Liver (tissue), 9 donors: ENCODE data around the gene TEKTIP1. TPM values are rescaled to one million over a fixed set of nuclear protein-coding genes. Genes with fewer than 3 reads are reported as not detected.

Experiments used
- DNase-seq: peaks from one replicate; pipeline ENCODE4 v3.0.0-alpha.2; 2017; ENCODE audit warnings: low spot score
- H3K27ac ChIP-seq, 2 donors: one replicate each; pipeline ENCODE4 v1.7.0; 2013; ENCODE audit warnings: inconsistent platforms in 2 of 2, low read length in 2 of 2, control low read depth in 1 of 2, low read depth in 1 of 2, mild to moderate bottlenecking in 1 of 2
- H3K27me3 ChIP-seq, 4 donors: one replicate each; pipeline versions ENCODE4 v1.6.1 to v1.7.0; 2013; ENCODE audit warnings: low read length in 3 of 4, inconsistent platforms in 1 of 4, mild to moderate bottlenecking in 1 of 4, moderate library complexity in 1 of 4; ENCODE audit not compliant: control insufficient read depth in 4 of 4, insufficient read depth in 4 of 4
- H3K36me3 ChIP-seq, 4 donors: one replicate each; pipeline versions ENCODE4 v1.6.1 to v1.7.0; 2013; ENCODE audit warnings: low read length in 3 of 4, mild to moderate bottlenecking in 3 of 4, low read depth in 1 of 4, moderate library complexity in 1 of 4; ENCODE audit not compliant: control insufficient read depth in 4 of 4, insufficient read depth in 3 of 4
- H3K4me1 ChIP-seq, 4 donors: one replicate each; pipeline versions ENCODE4 v1.6.1 to v1.7.0; 2013; ENCODE audit warnings: low read length in 3 of 4, mild to moderate bottlenecking in 3 of 4, moderate library complexity in 1 of 4; ENCODE audit not compliant: control insufficient read depth in 4 of 4, insufficient read depth in 4 of 4
- H3K4me3 ChIP-seq, 3 donors: one replicate each; pipeline versions ENCODE4 v1.6.1 to v1.7.0; 2013; ENCODE audit warnings: low read length in 3 of 3, control low read depth in 1 of 3, low read depth in 1 of 3, mild to moderate bottlenecking in 1 of 3
- H3K9ac ChIP-seq, 2 donors: one replicate each; pipeline ENCODE4 v1.7.0; 2013; ENCODE audit warnings: low read length in 2 of 2, mild to moderate bottlenecking in 2 of 2, moderate library complexity in 2 of 2, control low read depth in 1 of 2, low read depth in 1 of 2
- H3K9me3 ChIP-seq, 4 donors: one replicate each; pipeline versions ENCODE4 v1.6.1 to v1.7.0; 2013; ENCODE audit warnings: low read length in 3 of 4; ENCODE audit not compliant: control insufficient read depth in 4 of 4
- ATF3 ChIP-seq: IDR thresholded peaks from 2 replicates; pipeline ENCODE4 v1.6.1; 2016; ENCODE audit warnings: antibody characterized with exemption
- CTCF ChIP-seq: fragments of 150-350 bp; IDR thresholded peaks from 2 replicates; pipeline ENCODE4 v1.5.1; 2017; ENCODE audit warnings: improper control_type of control experiment, low read depth, low read length; ENCODE audit not compliant: missing input control
- EGR1 ChIP-seq, 2 donors: IDR thresholded peaks; 2 replicates each; pipeline ENCODE4 v1.6.1; 2016 to 2018; ENCODE audit warnings: antibody characterized with exemption in 2 of 2, low read depth in 2 of 2
- FOXA1 ChIP-seq: IDR thresholded peaks from 2 replicates; pipeline ENCODE4 v1.6.1; 2016; ENCODE audit warnings: antibody characterized with exemption
- FOXA2 ChIP-seq: IDR thresholded peaks from 2 replicates; pipeline ENCODE4 v1.6.1; 2016; ENCODE audit warnings: antibody characterized with exemption
- GABPA ChIP-seq, 2 donors: IDR thresholded peaks in 1 of 2; conservative IDR thresholded peaks in 1 of 2; 2 replicates each; pipeline ENCODE4 v1.6.1; 2016; ENCODE audit warnings: antibody characterized with exemption in 2 of 2, mild to moderate bottlenecking in 1 of 2, moderate library complexity in 1 of 2
- HNF4A ChIP-seq, 2 donors: conservative IDR thresholded peaks; 2 replicates each; pipeline ENCODE4 v1.6.1; 2016; ENCODE audit warnings: antibody characterized with exemption in 2 of 2, mild to moderate bottlenecking in 2 of 2
- HNF4G ChIP-seq: IDR thresholded peaks from 2 replicates; pipeline ENCODE4 v1.6.1; 2016; ENCODE audit warnings: antibody characterized with exemption
- JUND ChIP-seq, 2 donors: IDR thresholded peaks; 2 replicates each; pipeline ENCODE4 v1.6.1; 2016; ENCODE audit warnings: antibody characterized with exemption in 2 of 2
- MAX ChIP-seq: IDR thresholded peaks from 2 replicates; pipeline ENCODE4 v1.6.1; 2016; ENCODE audit warnings: antibody characterized with exemption
- NR2F2 ChIP-seq: IDR thresholded peaks from 2 replicates; pipeline ENCODE4 v1.6.1; 2016; ENCODE audit warnings: antibody characterized with exemption
- RAD21 ChIP-seq, 2 donors: IDR thresholded peaks; 2 replicates each; pipeline ENCODE4 v1.6.1; 2016; ENCODE audit warnings: antibody characterized with exemption in 2 of 2, mild to moderate bottlenecking in 2 of 2
- REST ChIP-seq: IDR thresholded peaks from 2 replicates; pipeline ENCODE4 v1.6.1; 2016; ENCODE audit warnings: antibody characterized with exemption, mild to moderate bottlenecking
- RXRA ChIP-seq, 2 donors: IDR thresholded peaks; 2 replicates each; pipeline ENCODE4 v1.6.1; 2017 to 2018; ENCODE audit warnings: antibody characterized with exemption in 2 of 2, mild to moderate bottlenecking in 1 of 2
- SP1 ChIP-seq: IDR thresholded peaks from 2 replicates; pipeline ENCODE4 v1.6.1; 2018; ENCODE audit warnings: antibody characterized with exemption, mild to moderate bottlenecking
- TAF1 ChIP-seq: conservative IDR thresholded peaks from 2 replicates; pipeline ENCODE4 v1.6.1; 2016; ENCODE audit warnings: antibody characterized with exemption, mild to moderate bottlenecking
- YY1 ChIP-seq: IDR thresholded peaks from 2 replicates; pipeline ENCODE4 v1.6.1; 2016; ENCODE audit warnings: antibody characterized with exemption, mild to moderate bottlenecking
- ZBTB33 ChIP-seq: IDR thresholded peaks from 2 replicates; pipeline ENCODE4 v1.6.1; 2016; ENCODE audit warnings: antibody characterized with exemption
- WGBS: extraction: QIAGEN DNeasy Blood & Tissue Kit; methylation state at CpG from one replicate; pipeline ENCODE4 v1.1.7; 2013; 5-methylcytosine and 5-hydroxymethylcytosine counted together
- polyA plus RNA-seq, 2 donors: library from polyadenylated mRNA; stranded (reverse) in 1 of 2; unstranded in 1 of 2; fragments of 200-250 nt in 1 of 2; fragments of >200 nt in 1 of 2; fragmentation: Nextera tagmentation in 1 of 2; extraction: Ambion mirVana in 1 of 2; gene quantifications; one replicate each; pipeline versions ENCODE4 v1.2.1 to v1.2.3, GENCODE V29; 2013 to 2015
- total RNA-seq, 2 donors: library from RNA; depleted of rRNA; stranded (reverse); fragments of >200 nt; gene quantifications; one replicate each; pipeline ENCODE4 v1.2.3, GENCODE V29; 2014
- donor health status: healthy.
- donor health status: healthy.
- donor health status: healthy.
- donor health status: healthy.
- donor health status: healthy.

TEKTIP1 gene
- total and polyA plus RNA-seq, 4 donors: 0.17 TPM; not detected in 3

- Histone ChIP-seq H3K9me3 (no peaks in the 10 kb centered on the region), H3K27ac (peak within 1 kb of the TSS; percentile 93 to 96), H3K4me1 (peaks cover 5 to 22% (median 16%) of the 10 kb centered on the region in 4 donors), H3K36me3 (peaks cover 0 to 9% (median 3%) of the 10 kb centered on the region in 4 donors), H3K9ac (peak within 1 kb of the TSS; percentile 79 to 98), H3K4me3 (peak within 1 kb of the TSS; percentile 77 to 98 (median 94)), H3K27me3 (no peaks in the 10 kb centered on the region)
- DNase-seq: peak; percentile 95
- WGBS: under 1% methylated on average over 52 of the region's 52 CpGs
- TF ChIP-seq CTCF (no peak), FOXA1 (no peak), RXRA (IDR thresholded peaks at IDR 0.05) (peak in 1 of 2 donors; percentile 32), HNF4A (conservative IDR thresholded peaks at IDR 0.05) (no peak), FOXA2 (no peak), RAD21 (IDR thresholded peaks at IDR 0.05) (no peak), TAF1 (peak; percentile 63), ATF3 (no peak), NR2F2 (no peak), MAX (no peak), JUND (IDR thresholded peaks at IDR 0.05) (no peak), HNF4G (no peak), ZBTB33 (no peak), YY1 (peak; percentile 99), EGR1 (IDR thresholded peaks at IDR 0.05; ENCODE audit: low read depth in 2 of 2) (peak; percentile 64 to 65), GABPA (IDR thresholded peaks at IDR 0.05 in 1 of 2, conservative IDR thresholded peaks at IDR 0.05 in 1 of 2) (peak in 1 of 2 donors; percentile 21), REST (no peak), SP1 (peak; percentile 67)
Measured at GRCh38 chr19:3500429-3501101, 38.4 kb upstream of the TEKTIP1 start, which contains the start of gene DOHH. TSS of gene DOHH (minus strand) at chr19:3500674. CDS start at chr19:3496814, 3,860 bp downstream.
